NCI-H1694 (cell line): ENCODE data around the gene PITPNM2.

ENCODE experiments used
- DNase-seq: peaks from one replicate; lab custom pipeline; 2025; lab: John Stamatoyannopoulos, UW

Gene PITPNM2

GRCh38 chr12:123143736-123144461 is 7.0 kb downstream of the PITPNM2 start:
- DNase-seq: no peak

- no peak for DNase-seq
These were observed 7.8 kb downstream of the PITPNM2 start for GRCh38 chr12:123142921-123143735.

- no peak for DNase-seq
These were observed 8.4 kb downstream of the PITPNM2 start for GRCh38 chr12:123142518-123142840.

GRCh38 chr12:123141615-123142517 is 9.0 kb downstream of the PITPNM2 start:
- no peak for DNase-seq

- no peak for DNase-seq
These were observed 9.9 kb downstream of the PITPNM2 start for GRCh38 chr12:123140676-123141614.

GRCh38 chr12:123139926-123140675 is 10.8 kb downstream of the PITPNM2 start:
- DNase-seq: peak; percentile 4

GRCh38 chr12:123135688-123136087 is 15.2 kb downstream of the PITPNM2 start:
- no peak for DNase-seq

- no peak for DNase-seq
These were observed 16.1 kb downstream of the PITPNM2 start for GRCh38 chr12:123134826-123135225.

- no peak for DNase-seq
These were observed 16.6 kb downstream of the PITPNM2 start for GRCh38 chr12:123134271-123134671.

GRCh38 chr12:123133701-123134100 is 17.2 kb downstream of the PITPNM2 start:
- no peak for DNase-seq

GRCh38 chr12:123132951-123133619 is 17.8 kb downstream of the PITPNM2 start:
- DNase-seq: no peak

GRCh38 chr12:123131879-123132402 is 18.9 kb downstream of the PITPNM2 start:
- peak; percentile 47 for DNase-seq

GRCh38 chr12:123131291-123131832 is 19.5 kb downstream of the PITPNM2 start:
- peak; percentile 42 for DNase-seq

GRCh38 chr12:123129621-123130020 is 21.3 kb downstream of the PITPNM2 start:
- DNase-seq: no peak

- no peak for DNase-seq
These were observed 23.8 kb downstream of the PITPNM2 start for GRCh38 chr12:123127182-123127495.

- DNase-seq: no peak
These were observed 24.4 kb downstream of the PITPNM2 start for GRCh38 chr12:123126294-123127181.

GRCh38 chr12:123122626-123123025 is 28.3 kb downstream of the PITPNM2 start:
- no peak for DNase-seq

GRCh38 chr12:123121670-123122069 is 29.2 kb downstream of the PITPNM2 start:
- no peak for DNase-seq
